HG02623 (cell line): Measurements from ENCODE around the gene SH3D19.
"Not testable (repeated sequence)": the region's sequence is repeated elsewhere in the genome, so short reads cannot be mapped to it uniquely, and the experiment has no call there.

ENCODE experiments used
- ATAC-seq: cut with Tn5 transposase; IDR thresholded peaks from one replicate; pipeline ENCODE4 v1.9.1; 2021; ENCODE audit warnings: moderate library complexity; ENCODE audit not compliant: unreplicated experiment

SH3D19 gene

GRCh38 chr4:151322161-151322560 is 3.2 kb downstream of the SH3D19 start:
- not testable (repeated sequence) for ATAC-seq

DNA sequence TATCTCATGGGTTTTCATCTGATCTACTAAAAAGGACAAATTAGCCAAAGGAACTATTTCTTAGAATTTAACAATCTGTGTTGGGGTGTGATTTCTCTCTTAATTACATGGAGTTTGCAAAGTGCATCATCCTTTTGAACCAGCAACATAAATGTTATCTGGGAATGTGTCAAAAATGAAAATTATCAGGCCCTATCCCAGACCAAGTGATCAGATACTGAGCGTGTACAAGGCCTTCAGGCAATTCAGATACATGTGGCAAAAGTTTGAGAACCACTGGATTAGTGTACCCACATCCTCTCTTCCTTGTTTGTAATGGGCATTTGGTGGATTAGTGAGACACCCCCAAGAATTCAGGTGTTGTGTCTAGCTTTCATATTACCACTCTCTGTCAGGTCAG is 3.8 kb downstream of the SH3D19 start:
- ATAC-seq: no peak

DNA sequence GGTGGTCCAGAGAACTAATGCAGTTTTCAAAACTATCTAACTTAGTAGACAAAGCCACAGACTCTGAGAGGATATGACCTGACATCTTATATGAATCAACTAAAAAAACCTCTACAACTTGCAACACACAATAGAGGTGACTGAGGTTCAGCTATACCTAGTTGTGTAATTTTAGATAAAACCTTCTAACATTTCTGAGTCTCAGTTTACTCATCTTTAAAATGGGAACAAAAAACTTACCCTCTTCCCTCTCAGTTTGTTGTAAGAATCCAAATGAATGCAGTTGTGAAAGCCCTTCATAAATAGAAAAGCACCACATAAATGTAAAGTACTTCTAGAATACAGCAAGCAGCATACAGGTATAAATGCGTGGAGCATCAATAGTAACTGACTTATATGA is 5.9 kb downstream of the SH3D19 start:
- ATAC-seq: no peak

GRCh38 chr4:151318307-151319006 is 6.9 kb downstream of the SH3D19 start:
- ATAC-seq: no peak

GRCh38 chr4:151316645-151317044 is 8.8 kb downstream of the SH3D19 start:
- no peak for ATAC-seq

GRCh38 chr4:151315212-151315886 is 10.1 kb downstream of the SH3D19 start:
- no peak for ATAC-seq

- ATAC-seq: no peak
Observed at GRCh38 chr4:151314479-151314878, 10.9 kb downstream of the SH3D19 start.

- ATAC-seq: no peak
Observed at GRCh38 chr4:151314010-151314355, 11.4 kb downstream of the SH3D19 start.

- no peak for ATAC-seq
Observed at GRCh38 chr4:151313306-151314009, 11.9 kb downstream of the SH3D19 start.

- ATAC-seq: no peak
Observed at GRCh38 chr4:151310124-151310728, 15.2 kb downstream of the SH3D19 start.

DNA sequence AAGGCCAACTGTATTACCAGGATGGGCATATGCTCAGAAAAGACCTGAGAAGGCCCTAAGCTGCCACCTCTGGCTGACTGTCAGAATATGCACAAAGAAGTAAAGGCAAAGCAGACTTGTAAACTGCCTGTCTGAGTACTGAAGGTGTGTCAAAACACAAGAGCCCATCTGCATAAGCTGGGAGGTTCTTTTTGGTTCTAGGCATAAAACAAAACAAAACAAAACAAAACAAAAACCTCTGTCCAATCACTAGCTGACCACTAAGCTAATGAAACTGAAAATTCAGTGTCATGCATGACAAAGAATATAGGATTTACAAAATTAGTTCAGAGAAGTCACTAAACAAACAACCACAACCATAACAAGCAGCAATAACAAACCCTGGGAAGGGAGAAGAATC is 20.6 kb downstream of the SH3D19 start:
- ATAC-seq: peak; percentile 80

DNA sequence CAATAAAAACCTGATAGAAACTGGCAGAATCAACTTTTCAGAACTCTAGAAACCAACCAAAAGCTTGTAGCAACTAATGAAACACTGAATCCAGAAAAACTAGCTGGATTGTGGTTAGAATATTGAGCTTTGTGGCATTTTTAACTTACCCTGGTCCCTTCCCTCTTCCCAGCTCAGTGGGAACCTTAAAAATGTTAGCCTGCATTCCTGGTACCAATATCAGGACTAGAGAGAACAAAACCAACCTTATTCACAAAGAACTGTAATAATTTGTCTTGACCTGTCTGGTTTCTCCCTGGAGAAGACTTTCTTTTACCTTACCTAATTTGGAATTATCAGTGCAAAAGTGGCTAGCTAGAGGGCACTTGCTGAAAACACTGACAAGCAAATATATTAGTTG is 21.2 kb downstream of the SH3D19 start:
- ATAC-seq: no peak

DNA sequence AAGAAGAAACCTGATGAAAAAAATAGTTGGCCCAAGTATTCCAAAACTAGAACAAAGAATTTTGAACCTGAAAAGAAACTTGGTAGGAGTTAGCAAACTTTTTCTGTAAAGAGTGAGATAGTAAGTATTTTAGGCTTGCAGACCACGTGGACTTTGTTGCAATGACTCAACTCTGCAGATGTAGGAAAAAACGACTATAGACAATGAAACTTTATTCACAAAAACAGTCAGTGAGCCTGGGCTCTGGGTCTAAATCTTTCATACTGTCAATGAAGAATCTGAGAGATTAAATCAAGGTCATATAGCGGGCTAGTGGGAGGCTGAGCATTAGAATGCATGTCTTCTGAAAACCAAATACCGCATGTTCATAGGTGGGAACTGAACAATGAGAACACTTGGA is 23.0 kb downstream of the SH3D19 start:
- no peak for ATAC-seq

DNA sequence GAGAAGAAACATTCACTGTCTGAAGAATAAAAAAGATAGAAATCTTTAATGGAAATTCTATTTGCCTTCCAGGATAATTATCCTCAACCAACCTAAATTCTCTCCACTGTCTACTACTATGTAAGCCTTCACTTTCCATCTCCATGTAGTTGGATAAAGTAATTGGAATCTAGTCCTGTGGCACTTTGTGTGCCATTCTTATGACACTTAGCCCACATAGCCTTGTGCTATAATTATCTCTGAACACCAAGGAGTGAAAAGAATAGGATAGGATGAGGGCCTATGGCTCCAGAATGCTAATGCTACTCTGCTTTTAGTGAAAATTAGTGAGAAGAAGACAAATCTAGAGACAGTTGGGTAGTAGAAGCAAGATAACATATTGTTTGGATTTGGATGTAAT is 28.2 kb downstream of the SH3D19 start:
- no peak for ATAC-seq

GRCh38 chr4:151296227-151296626 is 29.2 kb downstream of the SH3D19 start:
- ATAC-seq: no peak

- no peak for ATAC-seq
Observed at GRCh38 chr4:151294833-151295496, 30.4 kb downstream of the SH3D19 start.

DNA sequence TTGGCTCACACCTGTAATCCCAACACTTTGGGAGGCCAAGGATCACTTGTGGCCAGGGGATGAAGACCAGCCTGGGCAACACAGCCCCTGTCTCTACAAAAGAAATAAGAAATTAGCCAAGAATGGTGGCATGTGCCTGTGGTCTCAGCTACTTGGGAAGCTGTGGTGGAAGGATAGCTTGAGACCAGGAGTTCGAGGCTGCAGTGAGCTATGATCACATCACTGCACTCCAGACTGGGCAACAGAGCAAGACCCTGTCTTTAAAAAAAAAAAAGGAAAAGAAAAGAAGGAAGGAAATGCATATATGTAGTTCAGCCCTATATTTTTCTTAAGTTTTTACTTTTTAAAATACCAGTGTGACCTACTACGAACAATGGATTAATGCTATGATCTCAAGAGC is 33.4 kb downstream of the SH3D19 start:
- ATAC-seq: no peak

DNA sequence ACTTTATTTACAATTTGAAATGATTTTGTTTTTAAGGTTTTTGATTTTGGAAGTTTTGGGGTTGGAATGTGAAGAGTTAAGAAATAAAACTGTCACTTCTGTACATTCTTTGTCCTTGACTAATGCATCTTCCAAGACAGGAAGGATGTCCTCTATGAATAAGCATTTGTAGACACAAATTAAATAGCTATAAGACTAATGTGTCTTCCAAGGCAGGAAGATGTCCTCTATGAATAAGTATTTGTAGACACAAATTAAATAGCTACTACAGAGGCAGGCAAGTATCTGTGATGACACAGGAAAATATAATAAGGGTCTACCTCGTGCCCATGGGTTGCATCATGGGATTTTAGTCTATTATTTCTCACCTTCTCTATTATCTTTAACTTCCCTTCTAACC is 33.9 kb downstream of the SH3D19 start:
- no peak for ATAC-seq

DNA sequence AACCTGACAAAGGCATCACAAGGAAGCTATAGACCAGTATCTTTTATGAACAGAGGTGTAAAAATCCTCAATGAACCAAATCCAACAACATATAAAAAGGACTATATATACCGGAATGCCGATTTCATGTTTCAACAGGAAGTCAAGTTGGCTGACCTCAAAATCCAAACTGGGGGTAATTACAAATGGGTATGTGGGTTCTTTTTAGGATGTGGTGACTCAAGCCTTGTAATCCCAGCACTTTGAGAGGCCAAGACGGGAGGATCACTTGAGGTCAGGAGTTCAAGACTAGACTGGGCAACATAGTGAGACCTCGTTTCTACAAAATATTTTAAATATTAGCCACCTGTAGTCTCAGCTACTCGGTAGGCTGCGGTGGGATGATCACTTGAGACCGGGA is 38.0 kb downstream of the SH3D19 start:
- no peak for ATAC-seq

DNA sequence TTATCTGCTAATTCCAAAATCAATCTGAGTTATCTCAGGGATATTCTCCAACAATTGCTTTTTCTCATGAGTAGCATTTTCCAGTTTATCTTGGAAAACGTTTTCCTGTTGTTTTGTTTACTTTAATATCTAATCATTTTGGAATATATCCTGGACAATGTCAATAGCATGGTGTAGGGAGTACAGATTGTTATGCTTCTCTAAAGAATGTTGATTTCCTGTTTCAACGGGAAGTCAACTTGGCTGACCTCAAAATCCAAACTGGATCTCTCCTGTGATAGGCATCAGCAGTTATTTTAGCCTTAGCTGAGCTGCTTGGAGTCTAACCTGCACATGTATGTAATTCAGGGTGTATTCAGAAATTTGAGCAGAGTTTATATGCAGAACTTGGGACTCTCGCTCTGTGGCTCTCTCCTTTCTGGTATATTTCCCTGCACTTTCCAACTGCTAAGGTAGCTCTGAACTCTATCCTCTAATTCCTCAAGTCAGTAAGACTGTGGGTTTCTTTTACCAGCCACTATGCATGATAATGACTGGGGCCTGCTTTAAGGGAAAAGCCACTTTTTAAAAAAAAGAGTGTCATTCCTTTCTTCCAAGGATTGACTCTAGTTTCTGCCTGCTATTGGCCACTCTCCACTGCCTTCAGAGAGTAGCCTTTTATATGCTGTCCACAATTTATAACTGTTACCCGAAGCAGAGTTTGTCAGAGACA is 40.7 kb downstream of the SH3D19 start:
- ATAC-seq: no peak
